Keratinocyte (primary cell): ENCODE results near the gene SPATA32.

Source experiments
- CTCF ChIP-seq, 3 experiments: IDR thresholded peaks in 1 of 3; conservative IDR thresholded peaks in 1 of 3; optimal IDR thresholded peaks in 1 of 3; 2 replicates in 2 of 3; 3 replicates in 1 of 3; pipeline versions ENCODE3 to v1.5.1; 2011; ENCODE audit warnings: low read length in 3 of 3, mild to moderate bottlenecking in 3 of 3, moderate library complexity in 2 of 3, control low read depth in 1 of 3, inconsistent platforms in 1 of 3; ENCODE audit not compliant: insufficient read depth in 2 of 3; ENCODE audit errors: extremely low read depth in 1 of 3
- EZH2 ChIP-seq: IDR thresholded peaks from one replicate; pipeline ENCODE4 v1.6.1; 2012; ENCODE audit warnings: inconsistent platforms, mild to moderate bottlenecking, low read length, moderate library complexity

- no peak for TF ChIP-seq CTCF (optimal IDR thresholded peaks at IDR 0.05 in 1 of 3, IDR thresholded peaks at IDR 0.05 in 1 of 3, conservative IDR thresholded peaks at IDR 0.05 in 1 of 3; ENCODE audit: extremely low read depth in 1 of 3, insufficient read depth in 2 of 3, low read length in 3 of 3)
- peak; percentile 70 for TF ChIP-seq EZH2
Observed at GRCh38 chr17:45241328-45242028, 20.4 kb downstream of the SPATA32 start.
